Measurements from ENCODE around the gene HYAL2.

The HYAL2 gene

DNA sequence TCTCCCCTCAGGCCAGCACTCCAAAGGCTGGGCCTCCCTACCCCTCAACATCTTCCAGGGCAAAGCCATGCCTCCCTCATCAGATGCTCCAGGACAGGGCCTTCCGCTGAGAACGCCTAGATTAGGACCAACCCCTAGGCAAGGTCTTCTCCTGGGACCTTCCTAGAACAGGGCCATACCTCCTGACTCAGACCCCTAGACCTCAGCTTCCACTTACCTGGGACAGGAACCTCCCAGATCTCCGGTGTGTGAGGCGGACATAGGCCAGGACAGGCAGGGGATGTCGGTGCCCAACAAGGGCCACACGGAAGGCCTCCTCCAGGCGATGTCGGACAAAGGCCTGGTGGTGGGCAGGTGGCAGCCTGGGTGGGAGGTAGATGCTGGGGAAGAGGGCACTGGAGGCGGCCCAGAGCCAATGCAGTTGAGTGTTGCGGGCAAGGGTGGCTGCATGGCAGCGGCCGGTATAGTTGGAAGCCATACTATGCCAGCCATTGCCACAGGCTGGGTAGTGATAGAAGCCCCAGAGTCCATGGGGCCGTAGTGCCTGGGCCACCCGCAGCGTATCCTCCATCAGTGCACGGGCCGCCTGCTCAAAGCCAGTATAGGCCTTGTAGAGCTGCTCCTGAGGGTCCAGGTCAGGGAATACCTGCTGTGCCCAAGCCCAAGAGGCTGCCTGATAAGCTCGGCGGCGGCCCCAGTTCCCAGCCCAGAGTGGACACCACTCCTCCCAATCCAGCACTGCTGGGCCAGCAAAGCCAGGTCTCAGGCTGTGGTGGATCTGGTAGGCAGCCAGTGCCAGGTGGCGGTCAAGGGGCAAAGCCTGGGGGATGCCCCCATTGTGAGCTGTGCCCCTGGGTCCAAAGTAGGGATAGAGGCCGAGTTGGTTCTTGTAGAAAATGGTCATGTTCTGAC, 27.8 kb downstream of the HYAL2 start:
- TF ChIP-seq, protein P1, sequence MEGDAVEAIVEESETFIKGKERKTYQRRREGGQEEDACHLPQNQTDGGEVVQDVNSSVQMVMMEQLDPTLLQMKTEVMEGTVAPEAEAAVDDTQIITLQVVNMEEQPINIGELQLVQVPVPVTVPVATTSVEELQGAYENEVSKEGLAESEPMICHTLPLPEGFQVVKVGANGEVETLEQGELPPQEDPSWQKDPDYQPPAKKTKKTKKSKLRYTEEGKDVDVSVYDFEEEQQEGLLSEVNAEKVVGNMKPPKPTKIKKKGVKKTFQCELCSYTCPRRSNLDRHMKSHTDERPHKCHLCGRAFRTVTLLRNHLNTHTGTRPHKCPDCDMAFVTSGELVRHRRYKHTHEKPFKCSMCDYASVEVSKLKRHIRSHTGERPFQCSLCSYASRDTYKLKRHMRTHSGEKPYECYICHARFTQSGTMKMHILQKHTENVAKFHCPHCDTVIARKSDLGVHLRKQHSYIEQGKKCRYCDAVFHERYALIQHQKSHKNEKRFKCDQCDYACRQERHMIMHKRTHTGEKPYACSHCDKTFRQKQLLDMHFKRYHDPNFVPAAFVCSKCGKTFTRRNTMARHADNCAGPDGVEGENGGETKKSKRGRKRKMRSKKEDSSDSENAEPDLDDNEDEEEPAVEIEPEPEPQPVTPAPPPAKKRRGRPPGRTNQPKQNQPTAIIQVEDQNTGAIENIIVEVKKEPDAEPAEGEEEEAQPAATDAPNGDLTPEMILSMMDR (IDR thresholded peaks at IDR 0.05), result no peak
- H3K4me3 ChIP-seq, result no peak overlapping the region
- peak; percentile 74 for DNase-seq (ENCODE audit: low spot score)
- no peak overlapping the region for H3K27ac ChIP-seq

DNA sequence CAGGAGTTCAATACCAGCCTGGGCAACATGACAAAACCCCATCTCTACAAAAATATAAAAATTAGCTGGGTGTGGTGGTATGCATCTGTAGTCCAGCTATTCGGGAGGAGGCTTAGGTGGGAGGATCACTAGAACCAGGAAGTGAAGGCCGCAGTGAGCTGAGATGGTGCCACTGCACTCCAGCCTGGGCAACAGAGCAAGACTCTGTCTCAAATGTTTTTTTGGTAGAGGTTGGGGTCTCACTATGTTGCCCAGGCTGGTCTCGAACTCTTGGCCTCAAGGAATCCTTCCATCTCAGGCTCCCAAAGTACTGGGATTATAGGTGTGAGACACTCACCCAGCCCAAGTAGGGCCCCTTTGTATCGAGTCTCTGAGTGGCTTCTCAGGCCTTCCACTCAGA, 28.5 kb downstream of the HYAL2 start:
- no peak overlapping the region for H3K27ac ChIP-seq

DNA sequence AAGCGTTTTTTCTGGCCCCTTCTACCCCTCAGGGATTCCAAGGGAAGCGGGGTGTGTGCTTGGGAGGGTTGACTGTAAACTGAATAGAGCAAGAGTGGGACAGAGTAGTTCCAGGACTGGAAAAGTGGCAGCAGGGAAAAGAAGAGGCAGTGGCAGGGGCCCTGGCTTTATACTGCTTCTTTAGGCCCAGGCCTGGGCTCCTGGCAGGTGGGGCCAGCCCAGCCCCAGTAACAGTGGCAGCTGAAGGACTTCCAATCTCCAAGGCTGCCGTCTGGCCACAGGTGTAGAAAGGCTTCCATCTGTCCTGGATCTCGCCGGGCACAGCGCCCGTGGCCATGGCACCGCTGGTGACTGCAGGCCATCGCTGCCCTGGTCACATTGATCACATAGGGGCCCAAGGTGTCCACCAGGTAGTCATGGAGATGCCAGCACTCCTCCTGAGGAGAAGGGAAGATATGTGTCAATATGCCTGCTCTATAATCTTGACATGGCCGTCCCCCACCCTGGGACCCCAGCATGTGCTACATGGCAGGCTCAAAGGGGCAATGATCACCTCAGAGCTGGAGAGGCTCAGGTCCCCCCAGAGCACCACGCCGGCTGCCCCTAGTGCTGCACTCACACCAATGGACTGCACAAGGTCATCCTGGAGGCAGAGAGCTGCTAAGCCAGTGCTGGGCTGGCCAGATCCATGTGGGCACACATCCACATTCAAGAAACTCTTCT, 29.3 kb downstream of the HYAL2 start:
- TF ChIP-seq, protein P1 (IDR thresholded peaks at IDR 0.05), result no peak
- peak overlapping the region; percentile 94 for H3K4me3 ChIP-seq
- H3K27ac ChIP-seq, result peak overlapping the region; percentile 88 to 89
- peak; percentile 72 for DNase-seq (ENCODE audit: low spot score)

More for the DNA sequence above, 28.5 kb downstream of the HYAL2 start:
- TF ChIP-seq, protein P1 (IDR thresholded peaks at IDR 0.05), result no peak
- no peak overlapping the region for H3K4me3 ChIP-seq
- no peak for DNase-seq (ENCODE audit: low spot score)

DNA sequence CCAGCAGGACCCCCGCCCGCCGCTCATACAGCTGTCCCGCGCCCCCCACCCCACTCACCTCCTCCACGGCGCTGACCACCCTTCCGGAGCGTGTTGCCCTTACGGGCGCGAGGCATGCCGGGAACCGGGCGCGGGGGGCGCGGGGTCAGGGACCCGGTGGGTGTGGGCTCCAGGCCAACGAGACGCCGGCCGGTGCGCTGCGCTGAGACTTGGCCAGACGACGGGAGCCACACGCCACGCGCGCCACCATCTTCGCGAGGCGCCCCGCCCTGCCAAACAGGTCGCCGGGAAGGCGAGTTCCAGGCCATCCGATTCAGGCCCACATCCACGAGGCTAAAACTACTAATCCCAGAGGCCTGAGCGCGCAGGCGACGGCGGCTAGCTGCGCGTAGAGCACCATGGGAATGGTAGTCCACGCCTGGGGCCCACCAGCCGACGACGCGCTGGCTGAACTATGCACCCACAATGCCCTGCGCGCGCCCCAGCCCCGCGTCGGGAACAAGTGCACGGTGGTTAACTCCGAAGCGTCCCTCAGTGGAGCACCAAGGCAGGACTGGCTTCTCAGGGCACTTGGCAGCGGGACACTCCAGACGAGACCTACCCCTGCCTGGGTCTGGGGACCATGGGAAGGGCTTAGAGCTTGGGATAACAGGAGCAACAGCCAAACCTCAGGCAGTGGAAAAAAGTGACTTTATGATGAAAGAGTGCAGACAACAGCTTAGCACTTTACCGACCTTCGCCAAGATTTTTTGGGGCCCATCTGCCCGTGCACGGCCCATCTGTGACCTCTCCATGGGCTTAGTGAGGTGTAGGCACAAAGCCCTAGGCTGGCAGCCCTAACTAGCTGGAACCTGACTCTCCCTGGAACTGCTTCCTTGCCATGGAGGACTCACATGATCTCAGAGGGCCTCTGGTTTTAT, 30.1 kb downstream of the HYAL2 start, which contains the start of gene IFRD2:
Gene IFRD2, minus strand, starts transcription at position 271 of the 920 bp plus-strand sequence. Its CDS starts 155 bp downstream, at position 116.
- peak within 1 kb of the TSS; percentile 88 to 89 for H3K27ac ChIP-seq
- DNase-seq (ENCODE audit: low spot score), result peak; percentile 98
- TF ChIP-seq, protein P1 (IDR thresholded peaks at IDR 0.05), result no peak
- peak within 1 kb of the TSS; percentile 94 for H3K4me3 ChIP-seq

DNA sequence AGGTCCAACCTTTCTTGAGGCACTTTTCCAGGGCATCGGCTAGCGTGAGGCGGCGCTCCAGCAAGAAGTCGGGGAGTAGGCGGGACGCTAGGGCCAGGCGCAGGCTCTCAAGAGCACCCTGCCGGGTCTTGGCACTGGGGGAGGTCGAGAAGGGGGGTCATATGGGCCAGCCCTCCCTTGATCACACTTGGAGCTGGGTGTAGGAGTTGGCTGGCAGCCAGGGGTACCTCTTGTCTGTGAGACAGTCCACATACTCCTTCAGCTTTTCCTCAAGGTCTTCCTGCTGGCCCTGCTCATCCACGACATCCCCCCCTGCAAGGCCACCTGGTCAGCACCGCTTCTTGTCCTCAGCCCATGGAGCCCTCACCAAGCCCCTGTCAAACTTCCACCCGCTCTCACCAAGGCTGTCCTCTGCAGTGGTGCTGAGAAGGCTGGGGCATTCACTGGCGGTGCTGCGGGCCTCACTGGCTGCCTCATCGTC, 32.3 kb downstream of the HYAL2 start:
- no peak overlapping the region for H3K4me3 ChIP-seq
- peak; percentile 75 for DNase-seq (ENCODE audit: low spot score)
- no peak overlapping the region for H3K27ac ChIP-seq
- TF ChIP-seq, protein P1 (IDR thresholded peaks at IDR 0.05), result no peak

DNA sequence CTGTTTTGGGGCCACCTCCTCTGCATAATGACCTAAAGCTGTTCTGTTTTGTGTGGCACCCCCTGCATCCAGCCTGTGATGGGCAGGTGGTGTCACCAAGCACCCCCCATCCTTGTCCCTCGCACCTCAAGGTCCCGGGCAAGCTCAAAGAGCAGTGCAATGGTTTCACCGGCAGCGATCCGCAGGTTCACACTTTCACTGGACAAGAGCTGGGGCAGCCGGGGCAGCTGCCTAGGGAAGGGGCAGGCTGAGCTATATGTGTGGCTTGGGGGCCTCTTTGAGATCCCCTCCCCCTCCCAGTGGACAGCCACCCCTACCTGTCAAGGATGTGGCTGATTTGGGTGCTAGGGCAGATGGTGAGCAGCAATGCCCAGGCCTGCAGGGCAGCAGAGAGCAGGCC, 33.4 kb downstream of the HYAL2 start:
- Histone ChIP-seq H3K27ac (no peak overlapping the region), H3K4me3 (no peak overlapping the region)
- DNase-seq (ENCODE audit: low spot score), result peak; percentile 67
- TF ChIP-seq, protein P1 (IDR thresholded peaks at IDR 0.05), result no peak

All from coronary artery (tissue), 2 donors.